LoVo (cell line): ENCODE data around the gene ASPHD1.

Source experiments
- DNase-seq: peaks from one replicate; pipeline ENCODE4 v3.0.0-alpha.2; 2016; ENCODE audit warnings: low spot score

The ASPHD1 gene

GRCh38 chr16:29943846-29944799 lies 43.8 kb downstream of the ASPHD1 start:
- DNase-seq = peak; percentile 95

DNA sequence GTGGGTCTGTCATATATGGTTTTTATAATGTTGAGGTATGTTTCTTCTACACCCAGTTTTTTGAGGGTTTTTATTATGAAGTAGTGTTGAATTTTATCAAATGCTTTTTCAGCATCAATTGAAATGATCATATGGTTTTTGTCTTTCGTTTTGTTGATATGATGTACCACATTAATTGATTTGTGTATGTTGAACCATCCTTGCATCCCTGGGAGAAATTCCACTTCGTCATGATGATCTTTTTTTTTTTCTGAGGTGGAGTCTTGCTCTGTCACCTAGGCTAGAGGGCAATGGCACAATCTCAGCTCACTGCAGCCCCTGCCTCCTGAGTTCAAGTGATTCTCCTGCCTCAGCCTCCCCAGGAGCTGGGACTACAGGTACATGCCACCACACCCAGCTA lies 47.6 kb downstream of the ASPHD1 start:
- no peak for DNase-seq

GRCh38 chr16:29950806-29951461 lies 50.6 kb downstream of the ASPHD1 start:
- DNase-seq = no peak

GRCh38 chr16:29951625-29952365 lies 51.5 kb downstream of the ASPHD1 start:
- DNase-seq = no peak
